BJ (cell line): ENCODE measurements around the gene BCCIP. TPM values are rescaled to one million over a fixed set of nuclear protein-coding genes. Genes with fewer than 3 reads are reported as not detected.

Experiments
- CTCF ChIA-PET: fragments of 350-600 bp; formaldehyde crosslinking; extraction: SDS; loops from one replicate; lab custom pipeline; 2021; ENCODE audit warnings: antibody characterized with exemption, inconsistent platforms; lab: Yijun Ruan, JAX
- POLR2A ChIA-PET: fragments of 300-600 bp; sonication (Branson Sonifier 250); formaldehyde crosslinking; extraction: SDS; loops from one replicate; lab custom pipeline; 2021; ENCODE audit warnings: antibody characterized with exemption; lab: Charles Lee
- DNase-seq: peaks from one replicate; pipeline ENCODE4 v3.0.0-alpha.2; 2011; ENCODE audit warnings: low read depth
- H3K27me3 ChIP-seq: 2 replicates; pipeline ENCODE4 v1.6.0; 2011; ENCODE audit warnings: low read length; ENCODE audit not compliant: control insufficient read depth, insufficient read depth
- H3K36me3 ChIP-seq: 2 replicates; pipeline ENCODE4 v1.5.1; 2011; ENCODE audit warnings: low read length; ENCODE audit not compliant: control insufficient read depth, insufficient read depth
- H3K4me3 ChIP-seq: 2 replicates; pipeline ENCODE4 v1.5.1; 2011; ENCODE audit warnings: low read depth, mild to moderate bottlenecking, control low read depth, low read length
- CTCF ChIP-seq: IDR thresholded peaks from 2 replicates; pipeline ENCODE4 v1.5.1; 2011; ENCODE audit warnings: low read depth, mild to moderate bottlenecking, control low read depth, inconsistent platforms, low read length, moderate library complexity; ENCODE audit not compliant: insufficient read depth
- polyA plus RNA-seq: library from polyadenylated mRNA; depleted of rRNA; stranded (reverse); fragments of >200 nt; gene quantifications from 2 replicates; pipeline ENCODE4 v1.2.3, GENCODE V29; 2011

The BCCIP gene
- polyA plus RNA-seq, 1 experiment: 13.2 TPM

GRCh38 chr10:125799451-125800182, 23.7 kb upstream of the BCCIP start:
- Histone ChIP-seq H3K36me3 (peaks cover 8% of the 10 kb centered on the region), H3K27me3 (no peaks in the 10 kb centered on the region), H3K4me3 (no peak overlapping the region)
- TF ChIP-seq CTCF: no peak
- DNase-seq: no peak
- ChIA-PET POLR2A (interaction anchor here (0.6 kb wide), 1 partner anchor 592 kb away, joined by 4 read pairs; no protein-coding TSS in a partner anchor), CTCF (no interaction called here)

- no peak for DNase-seq
- TF ChIP-seq CTCF: no peak
- CTCF ChIA-PET: no interaction called here
These were observed 21.8 kb upstream of the BCCIP start for GRCh38 chr10:125801574-125801973.

GRCh38 chr10:125802131-125802530, 21.2 kb upstream of the BCCIP start:
- CTCF ChIA-PET: no interaction called here
- Histone ChIP-seq H3K36me3 (peaks cover 15% of the 10 kb centered on the region), H3K27me3 (no peaks in the 10 kb centered on the region), H3K4me3 (no peak overlapping the region)
- no peak for TF ChIP-seq CTCF
- DNase-seq: no peak
- POLR2A ChIA-PET: no interaction called here

More at GRCh38 chr10:125801574-125801973, 21.8 kb upstream of the BCCIP start:
- no peak overlapping the region for H3K4me3 ChIP-seq
- H3K36me3 ChIP-seq: peaks cover 13% of the 10 kb centered on the region
- H3K27me3 ChIP-seq: no peaks in the 10 kb centered on the region
- POLR2A ChIA-PET: no interaction called here

GRCh38 chr10:125802739-125803138, 20.6 kb upstream of the BCCIP start:
- ChIA-PET POLR2A (no interaction called here), CTCF (no interaction called here)
- Histone ChIP-seq H3K36me3 (peaks cover 14% of the 10 kb centered on the region), H3K27me3 (no peaks in the 10 kb centered on the region), H3K4me3 (no peak overlapping the region)
- no peak for TF ChIP-seq CTCF
- no peak for DNase-seq

- POLR2A ChIA-PET: no interaction called here
- no peak overlapping the region for H3K4me3 ChIP-seq
- no peak for DNase-seq
- CTCF ChIA-PET: no interaction called here
- H3K27me3 ChIP-seq: no peaks in the 10 kb centered on the region
- peaks cover 14% of the 10 kb centered on the region for H3K36me3 ChIP-seq
- TF ChIP-seq CTCF: no peak
These were observed 15.3 kb upstream of the BCCIP start for GRCh38 chr10:125808047-125808446.
